Mucosa of rectum (tissue), 2 donors: ENCODE data around the gene PNLDC1.
A peak's percentile ranks its signal among the peaks of the same experiment; 100 is the strongest.
"Not testable (repeated sequence)": the region's sequence is repeated elsewhere in the genome, so short reads cannot be mapped to it uniquely, and the experiment has no call there.

Experiments used
- H3K27ac ChIP-seq, 2 donors: one replicate each; pipeline ENCODE4 v1.7.0; 2013; ENCODE audit warnings: inconsistent platforms in 2 of 2, low read depth in 2 of 2, low read length in 2 of 2
- H3K27me3 ChIP-seq, 2 donors: one replicate each; pipeline ENCODE4 v1.7.0; 2013; ENCODE audit warnings: low read length in 2 of 2; ENCODE audit not compliant: control insufficient read depth in 2 of 2, insufficient read depth in 2 of 2
- H3K36me3 ChIP-seq, 2 donors: one replicate each; pipeline ENCODE4 v1.7.0; 2013; ENCODE audit warnings: low read length in 2 of 2; ENCODE audit not compliant: control insufficient read depth in 2 of 2, insufficient read depth in 2 of 2
- H3K4me1 ChIP-seq, 2 donors: one replicate each; pipeline ENCODE4 v1.7.0; 2013; ENCODE audit warnings: low read length in 2 of 2, mild to moderate bottlenecking in 1 of 2; ENCODE audit not compliant: control insufficient read depth in 2 of 2, insufficient read depth in 2 of 2
- H3K4me3 ChIP-seq, 2 donors: one replicate each; pipeline ENCODE4 v1.7.0; 2013; ENCODE audit warnings: low read length in 2 of 2
- H3K9ac ChIP-seq, 2 donors: one replicate each; pipeline ENCODE4 v1.7.0; 2013; ENCODE audit warnings: low read length in 2 of 2, low read depth in 1 of 2, mild to moderate bottlenecking in 1 of 2
- H3K9me3 ChIP-seq, 2 donors: one replicate each; pipeline ENCODE4 v1.7.0; 2013; ENCODE audit warnings: low read length in 2 of 2; ENCODE audit not compliant: control insufficient read depth in 2 of 2
- donor health status: healthy.
- donor health status: Normal muscosa, but diverticular disease.

Gene PNLDC1

GRCh38 chr6:159819098-159819497, 19.0 kb downstream of the PNLDC1 start:
- Histone ChIP-seq H3K36me3 (no peaks in the 10 kb centered on the region), H3K27ac (no peak overlapping the region), H3K4me3 (no peak overlapping the region), H3K27me3 (no peaks in the 10 kb centered on the region), H3K9me3 (no peaks in the 10 kb centered on the region), H3K4me1 (no peaks in the 10 kb centered on the region), H3K9ac (no peak overlapping the region)

GRCh38 chr6:159819932-159820640, 20.0 kb downstream of the PNLDC1 start:
- no peak overlapping the region for H3K27ac ChIP-seq
- no peak overlapping the region for H3K9ac ChIP-seq
- H3K27me3 ChIP-seq: no peaks in the 10 kb centered on the region
- no peaks in the 10 kb centered on the region for H3K4me1 ChIP-seq
- no peaks in the 10 kb centered on the region for H3K9me3 ChIP-seq
- no peaks in the 10 kb centered on the region for H3K36me3 ChIP-seq
- H3K4me3 ChIP-seq: peak overlapping the region in 1 of 2 donors; percentile 0

GRCh38 chr6:159821122-159821521, 21.0 kb downstream of the PNLDC1 start:
- Histone ChIP-seq H3K27ac (no peak overlapping the region), H3K9ac (no peak overlapping the region), H3K36me3 (no peaks in the 10 kb centered on the region), H3K4me3 (no peak overlapping the region), H3K9me3 (no peaks in the 10 kb centered on the region), H3K4me1 (no peaks in the 10 kb centered on the region), H3K27me3 (no peaks in the 10 kb centered on the region)

- Histone ChIP-seq H3K27ac (no peak overlapping the region), H3K27me3 (no peaks in the 10 kb centered on the region), H3K4me3 (no peak overlapping the region), H3K36me3 (no peaks in the 10 kb centered on the region), H3K9me3 (no peaks in the 10 kb centered on the region), H3K4me1 (no peaks in the 10 kb centered on the region), H3K9ac (no peak overlapping the region)
These were observed 21.6 kb downstream of the PNLDC1 start for GRCh38 chr6:159821726-159822125.

- H3K9ac ChIP-seq: no peak overlapping the region
- H3K4me1 ChIP-seq: no peaks in the 10 kb centered on the region
- H3K27ac ChIP-seq: no peak overlapping the region
- H3K4me3 ChIP-seq: no peak overlapping the region
- no peaks in the 10 kb centered on the region for H3K36me3 ChIP-seq
- no peaks in the 10 kb centered on the region for H3K9me3 ChIP-seq
- H3K27me3 ChIP-seq: no peaks in the 10 kb centered on the region
These were observed 23.9 kb downstream of the PNLDC1 start for GRCh38 chr6:159823953-159824352.

GRCh38 chr6:159824690-159825089, 24.6 kb downstream of the PNLDC1 start:
- H3K4me3 ChIP-seq, H3K4me1 ChIP-seq, H3K36me3 ChIP-seq, H3K27ac ChIP-seq, H3K9me3 ChIP-seq, H3K9ac ChIP-seq, H3K27me3 ChIP-seq: not testable (repeated sequence)

- Histone ChIP-seq H3K27me3 (no peaks in the 10 kb centered on the region), H3K9me3 (no peaks in the 10 kb centered on the region), H3K27ac (no peak overlapping the region), H3K36me3 (no peaks in the 10 kb centered on the region), H3K4me1 (no peaks in the 10 kb centered on the region), H3K4me3 (no peak overlapping the region), H3K9ac (no peak overlapping the region)
These were observed 25.9 kb downstream of the PNLDC1 start for GRCh38 chr6:159826004-159826403.

- no peak overlapping the region for H3K4me3 ChIP-seq
- H3K9ac ChIP-seq: no peak overlapping the region
- H3K27me3 ChIP-seq: no peaks in the 10 kb centered on the region
- H3K36me3 ChIP-seq: no peaks in the 10 kb centered on the region
- H3K9me3 ChIP-seq: no peaks in the 10 kb centered on the region
- no peaks in the 10 kb centered on the region for H3K4me1 ChIP-seq
- H3K27ac ChIP-seq: no peak overlapping the region
These were observed 27.0 kb downstream of the PNLDC1 start for GRCh38 chr6:159826968-159827647.

GRCh38 chr6:159828074-159828473, 28.0 kb downstream of the PNLDC1 start:
- no peaks in the 10 kb centered on the region for H3K4me1 ChIP-seq
- H3K27ac ChIP-seq: no peak overlapping the region
- no peaks in the 10 kb centered on the region for H3K27me3 ChIP-seq
- H3K9me3 ChIP-seq: no peaks in the 10 kb centered on the region
- no peaks in the 10 kb centered on the region for H3K36me3 ChIP-seq
- H3K4me3 ChIP-seq: no peak overlapping the region
- H3K9ac ChIP-seq: no peak overlapping the region

GRCh38 chr6:159829526-159829925, 29.4 kb downstream of the PNLDC1 start:
- H3K4me1 ChIP-seq: no peaks in the 10 kb centered on the region
- H3K4me3 ChIP-seq: no peak overlapping the region
- H3K27me3 ChIP-seq: no peaks in the 10 kb centered on the region
- H3K9me3 ChIP-seq: no peaks in the 10 kb centered on the region
- H3K36me3 ChIP-seq: no peaks in the 10 kb centered on the region
- no peak overlapping the region for H3K27ac ChIP-seq
- H3K9ac ChIP-seq: no peak overlapping the region
